Natural killer cell (primary cell): ENCODE measurements around the gene WNK4. TPM values are rescaled to one million over a fixed set of nuclear protein-coding genes. Genes with fewer than 3 reads are reported as not detected.

Source experiments
- ATAC-seq, 3 donors: fragments of 150-1000 bp in 2 of 3; fragments of 200-7000 bp in 1 of 3; cut with Tn5 transposase; 1 replicate in 1 of 3; 2 replicates in 2 of 3; pipeline ENCODE4 v1.10.0; 2021; ENCODE audit warnings: mild to moderate bottlenecking in 2 of 3, moderate library complexity in 2 of 3
- DNase-seq, 2 donors: peaks; one replicate each; pipeline versions ENCODE4 v3.0.0 to v3.0.0-alpha.2; 2013 to 2021; ENCODE audit warnings: mixed read lengths in 1 of 2
- H3K27ac ChIP-seq: one replicate; pipeline ENCODE4 v1.5.1; 2013; ENCODE audit warnings: mild to moderate bottlenecking, low read length
- H3K27me3 ChIP-seq: one replicate; pipeline ENCODE4 v1.6.1; 2013; ENCODE audit warnings: low read length; ENCODE audit not compliant: control insufficient read depth, insufficient read depth
- H3K36me3 ChIP-seq: one replicate; pipeline ENCODE4 v1.6.1; 2013; ENCODE audit warnings: low read length; ENCODE audit not compliant: control insufficient read depth, insufficient read depth
- H3K4me1 ChIP-seq: one replicate; pipeline ENCODE4 v1.6.1; 2013; ENCODE audit warnings: low read length; ENCODE audit not compliant: control insufficient read depth, insufficient read depth
- H3K4me3 ChIP-seq: one replicate; pipeline ENCODE4 v1.5.1; 2013; ENCODE audit warnings: low read length
- H3K9me3 ChIP-seq: one replicate; pipeline ENCODE4 v1.6.1; 2013; ENCODE audit warnings: low read length; ENCODE audit not compliant: control insufficient read depth, insufficient read depth
- H3K27ac Mint-ChIP-seq, 2 donors: one replicate each; pipeline ENCODE4 v1.8.0; 2022; ENCODE audit warnings: mild to moderate bottlenecking in 2 of 2, mixed read lengths in 2 of 2, moderate library complexity in 1 of 2
- H3K27me3 Mint-ChIP-seq, 2 donors: one replicate each; pipeline ENCODE4 v1.8.0; 2022; ENCODE audit warnings: low read depth in 2 of 2, mixed read lengths in 2 of 2
- H3K36me3 Mint-ChIP-seq: one replicate; pipeline ENCODE4 v1.8.0; 2022; ENCODE audit warnings: mixed read lengths
- H3K4me1 Mint-ChIP-seq, 2 donors: one replicate each; pipeline ENCODE4 v1.8.0; 2022; ENCODE audit warnings: mixed read lengths in 2 of 2
- H3K4me3 Mint-ChIP-seq: one replicate; pipeline ENCODE4 v1.8.0; 2022; ENCODE audit warnings: mild to moderate bottlenecking, moderate library complexity, mixed read lengths
- H3K9me3 Mint-ChIP-seq, 2 donors: one replicate each; pipeline ENCODE4 v1.8.0; 2022; ENCODE audit warnings: mixed read lengths in 2 of 2
- WGBS: methylation state at CpG from one replicate; pipeline ENCODE4 v1.1.7; 2013; ENCODE audit warnings: missing lambda C conversion rate; ENCODE audit not compliant: insufficient coverage; 5-methylcytosine and 5-hydroxymethylcytosine counted together
- intact Hi-C: fragments of 100-400 bp; cut with micrococcal nuclease; formaldehyde crosslinking; loops from one replicate; pipeline ENCODE4 v1.14.2; 2022
- total RNA-seq, 4 donors: library from RNA; stranded (reverse); fragments of 120-200 nt in 1 of 4; gene quantifications; one replicate each; pipeline versions ENCODE4 v1.2.3 to v1.2.4, GENCODE V29; 2013 to 2022
- TF ChIP-seq, protein P1 (sequence below): fragments of 200-600 bp; IDR thresholded peaks from one replicate; pipeline ENCODE4 v1.8.0; 2022; ENCODE audit warnings: antibody characterized with exemption

WNK4 gene
- total RNA-seq, 3 donors from 2014 or later (not counting 1 experiment from before 2014, with no cell fraction given): 0.09 to 0.13 TPM; not detected in 1

DNA sequence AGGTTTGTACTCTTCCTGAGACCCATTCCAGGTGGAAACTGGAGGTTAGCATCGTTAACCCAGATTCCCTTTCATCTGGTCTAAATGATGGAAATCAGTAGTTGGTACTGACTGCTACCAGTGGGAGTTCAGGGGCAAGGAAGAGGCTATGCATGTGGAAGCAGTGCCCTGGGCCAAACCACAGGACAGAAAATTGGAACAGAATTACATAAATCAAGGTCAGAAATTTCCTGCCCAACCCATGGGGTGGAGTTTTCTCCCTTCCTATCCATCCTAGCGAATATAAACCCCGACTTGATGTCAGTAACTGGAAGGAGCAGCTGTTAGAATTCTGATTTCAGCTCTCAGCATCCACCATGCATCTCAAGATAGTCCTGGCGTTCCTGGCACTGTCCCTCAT lies 63.9 kb downstream of the WNK4 start, which contains the start of gene AOC2:
Gene AOC2, plus strand, starts transcription at position 310 of the 400 bp plus-strand sequence. Its CDS starts 47 bp downstream, at position 357.
- no peak within 1 kb of the TSS for H3K4me3 ChIP-seq
- H3K27me3 ChIP-seq: no peaks in the 10 kb centered on the region
- Mint-ChIP-seq H3K27me3 (no peaks in the 10 kb centered on the region), H3K36me3 (peaks cover 4% of the 10 kb centered on the region), H3K27ac (peak within 1 kb of the TSS in 1 of 2 donors; percentile 88), H3K9me3 (no peaks in the 10 kb centered on the region), H3K4me1 (peaks cover 0 to 11% of the 10 kb centered on the region in 2 donors), H3K4me3 (no peak within 1 kb of the TSS)
- H3K27ac ChIP-seq: no peak within 1 kb of the TSS
- H3K36me3 ChIP-seq: peaks cover 44% of the 10 kb centered on the region
- 81% methylated on average over 4 of the region's 4 CpGs for WGBS
- intact Hi-C loops: no loop called here
- no peaks in the 10 kb centered on the region for H3K9me3 ChIP-seq
- TF ChIP-seq, protein P1, sequence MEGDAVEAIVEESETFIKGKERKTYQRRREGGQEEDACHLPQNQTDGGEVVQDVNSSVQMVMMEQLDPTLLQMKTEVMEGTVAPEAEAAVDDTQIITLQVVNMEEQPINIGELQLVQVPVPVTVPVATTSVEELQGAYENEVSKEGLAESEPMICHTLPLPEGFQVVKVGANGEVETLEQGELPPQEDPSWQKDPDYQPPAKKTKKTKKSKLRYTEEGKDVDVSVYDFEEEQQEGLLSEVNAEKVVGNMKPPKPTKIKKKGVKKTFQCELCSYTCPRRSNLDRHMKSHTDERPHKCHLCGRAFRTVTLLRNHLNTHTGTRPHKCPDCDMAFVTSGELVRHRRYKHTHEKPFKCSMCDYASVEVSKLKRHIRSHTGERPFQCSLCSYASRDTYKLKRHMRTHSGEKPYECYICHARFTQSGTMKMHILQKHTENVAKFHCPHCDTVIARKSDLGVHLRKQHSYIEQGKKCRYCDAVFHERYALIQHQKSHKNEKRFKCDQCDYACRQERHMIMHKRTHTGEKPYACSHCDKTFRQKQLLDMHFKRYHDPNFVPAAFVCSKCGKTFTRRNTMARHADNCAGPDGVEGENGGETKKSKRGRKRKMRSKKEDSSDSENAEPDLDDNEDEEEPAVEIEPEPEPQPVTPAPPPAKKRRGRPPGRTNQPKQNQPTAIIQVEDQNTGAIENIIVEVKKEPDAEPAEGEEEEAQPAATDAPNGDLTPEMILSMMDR: no peak
- peaks cover 9% of the 10 kb centered on the region for H3K4me1 ChIP-seq
- DNase-seq (no peak), ATAC-seq (no peak)

- DNase-seq (no peak), ATAC-seq (no peak)
- intact Hi-C loops: no loop called here
- Histone ChIP-seq H3K4me1 (peaks cover 9% of the 10 kb centered on the region), H3K4me3 (no peak overlapping the region), H3K27me3 (no peaks in the 10 kb centered on the region), H3K27ac (no peak overlapping the region), H3K9me3 (no peaks in the 10 kb centered on the region), H3K36me3 (peaks cover 41% of the 10 kb centered on the region)
- Mint-ChIP-seq H3K36me3 (no peaks in the 10 kb centered on the region), H3K27me3 (no peaks in the 10 kb centered on the region), H3K27ac (peak overlapping the region in 1 of 2 donors; percentile 88), H3K4me1 (peaks cover 0 to 11% of the 10 kb centered on the region in 2 donors), H3K4me3 (no peak overlapping the region), H3K9me3 (no peaks in the 10 kb centered on the region)
- WGBS: 95% methylated on average over 24 of the region's 24 CpGs
- TF ChIP-seq, protein P1: no peak
These were observed 64.5 kb downstream of the WNK4 start for GRCh38 chr17:42844761-42845555.

DNA sequence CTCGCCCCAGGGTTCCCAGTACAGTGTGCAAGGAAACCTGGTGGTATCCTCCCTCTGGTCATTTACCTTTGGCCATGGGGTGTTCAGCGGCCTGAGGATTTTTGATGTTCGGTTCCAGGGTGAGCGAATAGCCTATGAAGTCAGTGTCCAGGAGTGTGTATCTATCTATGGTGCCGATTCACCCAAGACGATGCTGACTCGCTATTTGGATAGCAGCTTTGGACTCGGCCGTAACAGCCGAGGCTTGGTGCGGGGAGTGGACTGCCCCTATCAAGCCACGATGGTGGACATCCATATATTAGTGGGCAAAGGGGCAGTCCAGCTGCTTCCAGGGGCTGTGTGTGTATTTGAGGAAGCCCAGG lies 65.1 kb downstream of the WNK4 start:
- peaks cover 39% of the 10 kb centered on the region for H3K36me3 ChIP-seq
- WGBS: 90% methylated on average over 12 of the region's 12 CpGs
- no peaks in the 10 kb centered on the region for H3K27me3 ChIP-seq
- peaks cover 0 to 11% of the 10 kb centered on the region in 2 donors for H3K4me1 Mint-ChIP-seq
- intact Hi-C loops: no loop called here
- H3K27ac Mint-ChIP-seq: peak overlapping the region; percentile 53 to 88
- TF ChIP-seq, protein P1: no peak
- H3K27me3 Mint-ChIP-seq: no peaks in the 10 kb centered on the region
- no peak overlapping the region for H3K27ac ChIP-seq
- no peak overlapping the region for H3K4me3 Mint-ChIP-seq
- H3K36me3 Mint-ChIP-seq: no peaks in the 10 kb centered on the region
- H3K4me1 ChIP-seq: peaks cover 9% of the 10 kb centered on the region
- no peaks in the 10 kb centered on the region for H3K9me3 ChIP-seq
- DNase-seq (no peak), ATAC-seq (no peak)
- H3K9me3 Mint-ChIP-seq: no peaks in the 10 kb centered on the region
- no peak overlapping the region for H3K4me3 ChIP-seq
